IPS-NIHi7 (cell line): ENCODE data around the gene SH3GL2.
"Not testable (repeated sequence)": the region's sequence is repeated elsewhere in the genome, so short reads cannot be mapped to it uniquely, and the experiment has no call there.

ENCODE experiments used
- DNase-seq: peaks from one replicate; pipeline ENCODE4 v3.0.0; 2012; ENCODE audit warnings: mixed read lengths; ENCODE audit errors: extremely low spot score

The SH3GL2 gene

GRCh38 chr9:17751486-17751885 lies 172.6 kb downstream of the SH3GL2 start:
- no peak for DNase-seq

GRCh38 chr9:17752021-17752420 lies 173.2 kb downstream of the SH3GL2 start:
- DNase-seq: no peak

GRCh38 chr9:17757816-17758215 lies 178.9 kb downstream of the SH3GL2 start:
- DNase-seq: no peak

- DNase-seq: no peak
Observed at GRCh38 chr9:17760250-17760649, 181.4 kb downstream of the SH3GL2 start.

- no peak for DNase-seq
Observed at GRCh38 chr9:17761984-17762676, 183.3 kb downstream of the SH3GL2 start.

- no peak for DNase-seq
Observed at GRCh38 chr9:17764306-17764705, 185.4 kb downstream of the SH3GL2 start.

- not testable (repeated sequence) for DNase-seq
Observed at GRCh38 chr9:17765131-17765530, 186.3 kb downstream of the SH3GL2 start.

GRCh38 chr9:17772223-17772622 lies 193.4 kb downstream of the SH3GL2 start:
- DNase-seq: no peak

- DNase-seq: no peak
Observed at GRCh38 chr9:17775656-17776055, 196.8 kb downstream of the SH3GL2 start.

GRCh38 chr9:17776735-17777134 lies 197.9 kb downstream of the SH3GL2 start:
- no peak for DNase-seq

GRCh38 chr9:17777465-17777864 lies 198.6 kb downstream of the SH3GL2 start:
- DNase-seq: no peak

- DNase-seq: no peak
Observed at GRCh38 chr9:17782430-17783149, 203.7 kb downstream of the SH3GL2 start.

- DNase-seq: no peak
Observed at GRCh38 chr9:17783227-17783626, 204.4 kb downstream of the SH3GL2 start.

- DNase-seq: no peak
Observed at GRCh38 chr9:17789316-17789715, 210.4 kb downstream of the SH3GL2 start.

GRCh38 chr9:17793713-17794622 lies 215.1 kb downstream of the SH3GL2 start:
- no peak for DNase-seq

GRCh38 chr9:17795744-17796143 lies 216.9 kb downstream of the SH3GL2 start:
- DNase-seq: no peak

- DNase-seq: no peak
Observed at GRCh38 chr9:17799369-17799768, 220.5 kb downstream of the SH3GL2 start.

GRCh38 chr9:17800418-17800817 lies 221.6 kb downstream of the SH3GL2 start:
- DNase-seq: no peak

- DNase-seq: peak; percentile 35
Observed at GRCh38 chr9:17802249-17802857, 223.5 kb downstream of the SH3GL2 start.

- no peak for DNase-seq
Observed at GRCh38 chr9:17807613-17808282, 228.9 kb downstream of the SH3GL2 start.

- no peak for DNase-seq
Observed at GRCh38 chr9:17810317-17810716, 231.5 kb downstream of the SH3GL2 start.
